GM12864 (cell line): ENCODE results near the gene ADAM10.

Experiments used
- DNase-seq: peaks from one replicate; pipeline ENCODE4 v3.0.0-alpha.2; 2011; ENCODE audit warnings: low read depth
- H3K4me3 ChIP-seq: 2 replicates; pipeline ENCODE4 v1.5.1; 2011; ENCODE audit warnings: mild to moderate bottlenecking, low read depth, low read length, control low read depth
- CTCF ChIP-seq: IDR thresholded peaks from 2 replicates; pipeline ENCODE4 v1.5.1; 2011; ENCODE audit warnings: low read depth, mild to moderate bottlenecking, moderate library complexity, low read length, control low read depth, inconsistent platforms; ENCODE audit errors: missing control alignments

Gene ADAM10

GRCh38 chr15:58671186-58671585 lies 78.3 kb downstream of the ADAM10 start:
- DNase-seq, result no peak

GRCh38 chr15:58669108-58669507 lies 80.4 kb downstream of the ADAM10 start:
- no peak for DNase-seq
- H3K4me3 ChIP-seq, result no peak overlapping the region
- TF ChIP-seq CTCF, result no peak

More at GRCh38 chr15:58671186-58671585, 78.3 kb downstream of the ADAM10 start:
- TF ChIP-seq CTCF, result no peak
- no peak overlapping the region for H3K4me3 ChIP-seq

GRCh38 chr15:58666957-58667356 lies 82.5 kb downstream of the ADAM10 start:
- no peak overlapping the region for H3K4me3 ChIP-seq
- DNase-seq, result no peak
- TF ChIP-seq CTCF, result no peak

- DNase-seq, result no peak
- no peak overlapping the region for H3K4me3 ChIP-seq
- TF ChIP-seq CTCF, result no peak
These were observed 83.8 kb downstream of the ADAM10 start for GRCh38 chr15:58665672-58666071.

GRCh38 chr15:58650102-58650501 lies 99.4 kb downstream of the ADAM10 start:
- no peak for DNase-seq
- no peak for TF ChIP-seq CTCF
- no peak overlapping the region for H3K4me3 ChIP-seq

- H3K4me3 ChIP-seq, result no peak overlapping the region
- no peak for TF ChIP-seq CTCF
- DNase-seq, result no peak
These were observed 100.3 kb downstream of the ADAM10 start for GRCh38 chr15:58649175-58649574.

GRCh38 chr15:58643996-58644395 lies 105.5 kb downstream of the ADAM10 start:
- no peak overlapping the region for H3K4me3 ChIP-seq
- no peak for TF ChIP-seq CTCF
- DNase-seq, result no peak
